Glomerular visceral epithelial cell (primary cell): ENCODE measurements around the gene CARD6.
"Not testable (repeated sequence)": the region's sequence is repeated elsewhere in the genome, so short reads cannot be mapped to it uniquely, and the experiment has no call there.

Experiments
- DNase-seq: peaks from one replicate; pipeline ENCODE4 v3.0.0-alpha.2; 2016; ENCODE audit errors: extremely low spot score

The CARD6 gene

GRCh38 chr5:40828690-40829661 lies 12.2 kb upstream of the CARD6 start:
- DNase-seq = no peak

GRCh38 chr5:40829748-40830533 lies 11.2 kb upstream of the CARD6 start:
- DNase-seq = no peak

- DNase-seq = no peak
These were observed 9.6 kb upstream of the CARD6 start for GRCh38 chr5:40831346-40832210.

- no peak for DNase-seq
These were observed 8.8 kb upstream of the CARD6 start for GRCh38 chr5:40832345-40832744.

- no peak for DNase-seq
These were observed 7.4 kb upstream of the CARD6 start for GRCh38 chr5:40833712-40834229.

GRCh38 chr5:40834391-40834848 lies 6.7 kb upstream of the CARD6 start:
- no peak for DNase-seq

GRCh38 chr5:40834849-40835787 lies 6.0 kb upstream of the CARD6 start, which contains the start of gene RPL37:
RPL37 (minus strand) TSS chr5:40835222; CDS start chr5:40835185, 37 bp downstream.
- peak; percentile 98 for DNase-seq

GRCh38 chr5:40838086-40838485 lies 3.1 kb upstream of the CARD6 start:
- DNase-seq = no peak

GRCh38 chr5:40842351-40842750 lies 1.2 kb downstream of the CARD6 start:
- no peak for DNase-seq

GRCh38 chr5:40844565-40844964 lies 3.4 kb downstream of the CARD6 start:
- DNase-seq = no peak

- DNase-seq = no peak
These were observed 5.2 kb downstream of the CARD6 start for GRCh38 chr5:40846371-40846770.

- no peak for DNase-seq
These were observed 6.4 kb downstream of the CARD6 start for GRCh38 chr5:40847525-40847924.

GRCh38 chr5:40853632-40854192 lies 12.5 kb downstream of the CARD6 start:
- DNase-seq = peak; percentile 64

- DNase-seq = no peak
These were observed 19.5 kb downstream of the CARD6 start for GRCh38 chr5:40860711-40861110.

GRCh38 chr5:40865004-40865403 lies 23.8 kb downstream of the CARD6 start:
- DNase-seq = not testable (repeated sequence)

- no peak for DNase-seq
These were observed 25.7 kb downstream of the CARD6 start for GRCh38 chr5:40866844-40867243.

- no peak for DNase-seq
These were observed 28.2 kb downstream of the CARD6 start for GRCh38 chr5:40869384-40869783.

GRCh38 chr5:40871177-40871576 lies 30.0 kb downstream of the CARD6 start:
- DNase-seq = no peak

GRCh38 chr5:40872253-40872652 lies 31.1 kb downstream of the CARD6 start:
- DNase-seq = not testable (repeated sequence)
